ENCODE data around the gene MTFP1.

- TF ChIP-seq CTCF (IDR thresholded peaks at IDR 0.05; ENCODE audit: low read depth, low read length) (no peak), EZH2phosphoT487 (IDR thresholded peaks at IDR 0.05; ENCODE audit: low read depth) (no peak)
These were observed 45.1 kb downstream of the MTFP1 start for GRCh38 chr22:30470655-30471054.
